Motor neuron (in vitro differentiated cells): Measurements from ENCODE around the gene SPEM1. TPM values are rescaled to one million over a fixed set of nuclear protein-coding genes. Genes with fewer than 3 reads are reported as not detected.

Experiments used
- ATAC-seq, 8 experiments: fragments of 200-7000 bp; cut with Tn5 transposase; replicated peaks in 6 of 8; 2 replicates each; pipeline ENCODE4 v1.8.0; 2021; ENCODE audit warnings: mild to moderate bottlenecking in 8 of 8, moderate library complexity in 8 of 8
- H3K27ac ChIP-seq, 2 donors: fragments of 250-450 bp; sonication (Bioruptor Pico); 2 replicates each; pipeline ENCODE4 v1.9.0; 2021; ENCODE audit warnings: antibody characterized with exemption in 2 of 2, mild to moderate bottlenecking in 2 of 2, moderate library complexity in 1 of 2
- H3K4me1 ChIP-seq, 2 donors: fragments of 250-450 bp; sonication (Bioruptor Pico); replicated peaks in 1 of 2; 2 replicates each; pipeline ENCODE4 v1.6.1; 2021; ENCODE audit warnings: antibody characterized with exemption in 2 of 2, mild to moderate bottlenecking in 2 of 2, moderate library complexity in 1 of 2
- H3K4me3 ChIP-seq, 5 donors: fragments of 250-450 bp; sonication (Bioruptor Pico); 2 replicates each; pipeline ENCODE4 v1.9.0; 2021; ENCODE audit warnings: antibody characterized with exemption in 5 of 5, mild to moderate bottlenecking in 5 of 5, moderate library complexity in 4 of 5
- WGBS, 10 experiments: fragments of 450-650 bp; shearing (Covaris generic); methylation state at CpG; one replicate each; pipeline ENCODE4 v1.0.0; 2022; 5-methylcytosine and 5-hydroxymethylcytosine counted together
- in situ Hi-C, 9 experiments: fragments of 400-800 bp; cut with MboI; loops; one replicate each; pipeline ENCODE4 v1.15.0; 2021; ENCODE audit warnings: low sequenced_read_pairs in 9 of 9, low pct_unique_long_range_greater_than_20kb in 2 of 9; ENCODE audit not compliant: unreplicated experiment in 9 of 9
- total RNA-seq, 8 experiments: library from RNA; unstranded; fragments of 300-600 nt; gene quantifications; 2 replicates each; pipeline versions ENCODE4 v1.2.3 to v1.2.4, GENCODE V29; 2022

The SPEM1 gene
- total RNA-seq, 8 experiments from 2014 or later = 1.00 TPM; not detected in 7

DNA sequence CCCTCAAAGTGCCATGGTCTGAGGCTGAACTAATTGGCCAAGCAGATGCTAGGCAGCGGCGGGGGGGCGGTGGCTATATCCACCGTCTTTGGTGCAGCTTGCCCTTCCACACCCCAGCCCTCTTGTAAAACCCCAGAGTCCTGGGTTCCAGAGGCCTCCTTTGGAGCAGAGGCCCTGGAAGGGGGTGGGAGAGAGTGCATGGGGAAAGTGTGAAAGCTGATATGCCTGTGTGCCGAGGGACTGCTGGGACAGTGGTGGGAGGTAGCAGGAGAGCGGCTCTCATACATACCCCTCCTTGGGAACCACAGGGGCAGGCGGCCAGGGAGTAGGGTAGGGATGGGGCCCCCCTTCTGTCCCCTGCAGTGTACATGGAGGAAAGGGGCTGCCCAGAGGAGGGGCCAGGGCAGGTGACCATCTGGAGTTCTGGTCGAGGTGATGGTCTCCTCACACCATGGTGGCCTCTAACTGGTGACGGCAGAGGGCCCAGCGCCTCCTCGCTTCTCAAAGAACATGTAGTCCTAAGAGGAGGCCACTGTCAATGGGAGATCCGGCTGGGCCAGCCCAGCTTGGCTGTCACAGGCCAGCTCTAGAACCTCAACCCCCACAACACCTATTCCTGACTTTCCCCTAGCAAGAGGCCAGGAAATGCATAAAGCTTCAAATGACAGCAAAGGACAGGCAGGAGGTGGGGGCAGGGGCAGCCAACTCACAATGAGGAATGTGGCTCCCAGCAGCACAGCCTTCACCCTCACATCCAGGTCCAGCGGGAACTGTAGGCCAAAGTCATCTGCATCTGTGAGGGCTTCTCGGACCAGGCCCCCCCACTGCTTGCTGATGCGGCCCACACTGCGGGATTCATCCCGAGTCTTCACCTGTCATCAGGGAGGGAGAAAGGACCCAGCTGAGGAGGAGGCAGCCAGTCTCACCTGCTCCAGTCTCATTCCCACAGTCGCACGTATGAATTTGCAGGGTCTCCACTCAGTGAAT, 29.9 kb upstream of the SPEM1 start:
- WGBS, 10 experiments = 55 to 100% (median 70%) methylated on average over 2 to 6 of the region's 19 CpGs; no CpG with 5 or more reads in 5 of the 10 experiments
- in situ Hi-C loops = no loop called here
- H3K27ac ChIP-seq = no peak overlapping the region

GRCh38 chr17:7391307-7391706, 28.8 kb upstream of the SPEM1 start:
- Histone ChIP-seq H3K4me1 (peaks cover 14 to 15% of the 10 kb centered on the region in 2 donors), H3K27ac (no peak overlapping the region), H3K4me3 (no peak overlapping the region)
- ATAC-seq = no peak
- 62 to 100% (median 85%) methylated on average over 2 of the region's 2 CpGs; no CpG with 5 or more reads in 5 of the 10 experiments for WGBS, 10 experiments
- in situ Hi-C loops = no loop called here

More for the DNA sequence above, 29.9 kb upstream of the SPEM1 start:
- Histone ChIP-seq H3K4me3 (no peak overlapping the region), H3K4me1 (peaks cover 11 to 12% of the 10 kb centered on the region in 2 donors)
- no peak for ATAC-seq

DNA sequence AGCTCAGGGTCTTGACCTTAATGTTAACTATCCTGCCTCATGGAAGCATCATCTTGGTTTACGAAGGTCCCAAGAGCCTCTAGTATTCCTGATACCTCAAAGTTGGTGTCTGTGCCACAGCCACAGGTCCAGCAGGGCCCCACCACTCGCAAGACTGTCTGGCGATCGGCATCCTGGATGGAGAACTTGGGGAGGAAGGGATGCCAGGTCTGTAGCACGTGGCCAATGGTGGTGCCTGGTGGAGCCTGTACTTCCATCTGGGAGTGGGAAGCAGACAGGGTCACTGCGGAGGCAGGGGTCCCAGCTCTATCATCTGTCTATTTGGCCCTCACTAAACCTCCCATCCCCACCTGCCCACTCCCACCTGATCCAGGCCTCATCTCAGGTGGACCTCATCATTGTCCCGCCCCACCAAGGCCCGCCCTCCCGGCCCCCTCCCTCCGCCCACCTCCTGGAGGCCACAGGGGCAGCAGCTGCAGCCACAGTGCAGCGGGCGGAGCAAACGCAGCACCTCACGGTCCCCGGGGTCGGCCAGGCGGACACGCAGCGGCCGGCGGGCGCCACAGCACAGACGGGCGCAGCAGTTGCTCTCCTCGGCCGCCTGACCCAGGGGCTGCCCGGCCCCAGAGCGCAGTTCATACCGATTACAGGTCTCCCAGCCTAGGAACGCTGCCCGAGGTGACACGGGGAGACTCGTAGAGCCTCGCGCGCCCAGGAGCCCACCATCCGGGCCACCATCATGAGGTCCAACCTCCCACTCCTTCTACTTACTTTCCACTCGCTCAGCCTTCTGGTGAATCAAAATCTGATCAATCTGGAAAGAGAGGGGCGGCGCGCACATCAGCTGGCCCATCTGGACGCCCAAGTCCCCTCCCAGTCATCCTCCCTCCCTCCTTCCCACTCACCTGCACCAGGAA, 27.2 kb upstream of the SPEM1 start:
- no peak for ATAC-seq
- H3K4me3 ChIP-seq = peak overlapping the region in 3 of 5 donors; percentile 42 to 56 (median 55)
- no peak overlapping the region for H3K27ac ChIP-seq
- H3K4me1 ChIP-seq = peaks cover 14 to 15% of the 10 kb centered on the region in 2 donors
- in situ Hi-C loops = no loop called here
- 60 to 100% (median 96%) methylated on average over 1 to 6 of the region's 42 CpGs; no CpG with 5 or more reads in 5 of the 10 experiments for WGBS, 10 experiments

GRCh38 chr17:7393613-7394451, 26.3 kb upstream of the SPEM1 start:
- ATAC-seq = peak; percentile 20 to 49 (median 33)
- H3K27ac ChIP-seq = peak overlapping the region; percentile 29 to 75
- in situ Hi-C loops = no loop called here

DNA sequence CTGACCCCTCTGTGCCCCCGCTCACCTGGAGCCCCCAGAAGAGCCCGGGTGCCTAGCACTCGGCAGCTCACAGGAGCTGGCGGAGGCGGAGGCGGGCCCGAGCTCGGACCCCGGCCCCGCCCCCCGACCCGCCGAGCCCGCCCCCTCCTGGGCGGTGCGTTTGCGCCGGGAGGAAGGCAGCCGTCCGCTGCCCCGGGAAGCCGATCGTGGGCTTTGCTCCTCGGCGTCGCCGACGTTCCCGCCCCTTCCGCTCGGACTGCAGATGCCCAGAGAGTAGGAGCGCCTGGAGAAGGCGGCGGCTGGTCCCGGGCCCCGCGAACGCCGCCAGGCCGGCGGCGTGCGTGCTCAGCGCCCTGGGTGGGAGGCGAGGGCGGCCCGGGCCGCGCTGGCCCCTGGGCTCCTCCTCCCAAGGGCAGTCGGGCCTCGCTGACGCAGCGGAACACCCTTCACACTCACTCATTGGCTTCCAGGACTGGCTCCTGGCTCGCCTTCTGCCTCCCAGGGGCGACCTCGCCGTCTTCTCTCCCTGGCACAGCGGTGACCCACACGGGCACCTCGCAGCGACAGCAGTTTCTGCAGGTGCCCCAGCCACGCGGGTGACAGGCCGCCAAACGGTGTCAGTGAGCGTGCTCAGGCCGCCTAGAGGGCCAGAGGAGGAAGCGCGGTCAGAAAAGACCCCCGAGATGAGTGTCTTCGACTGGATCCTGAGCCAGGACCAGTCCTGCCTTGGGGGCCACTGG, 25.5 kb upstream of the SPEM1 start, which contains the start of gene PLSCR3:
TSS of gene PLSCR3 (minus strand) at position 74 of the 740 bp plus-strand sequence. CDS start 415 bp downstream, outside the sequence.
- H3K4me1 ChIP-seq = peaks cover 14 to 15% of the 10 kb centered on the region in 2 donors
- peak within 1 kb of the TSS; percentile 75 to 80 for H3K27ac ChIP-seq
- in situ Hi-C loops = no loop called here
- 0 to 2% methylated on average over 2 to 18 of the region's 71 CpGs; no CpG with 5 or more reads in 8 of the 10 experiments for WGBS, 10 experiments
- H3K4me3 ChIP-seq = peak within 1 kb of the TSS; percentile 42 to 64 (median 55)
- ATAC-seq = peak; percentile 87 to 90 (median 89)

More at GRCh38 chr17:7393613-7394451, 26.3 kb upstream of the SPEM1 start:
- Histone ChIP-seq H3K4me1 (peaks cover 14 to 15% of the 10 kb centered on the region in 2 donors), H3K4me3 (peak overlapping the region; percentile 42 to 64 (median 55))
- whole genome bisulfite sequencing, 10 experiments = 0 to 9% methylated on average over 2 to 21 of the region's 48 CpGs; no CpG with 5 or more reads in 8 of the 10 experiments

- H3K4me1 ChIP-seq = peaks cover 14 to 15% of the 10 kb centered on the region in 2 donors
- no peak overlapping the region for H3K4me3 ChIP-seq
- 69 to 100% (median 83%) methylated on average over 1 to 3 of the region's 4 CpGs; no CpG with 5 or more reads in 6 of the 10 experiments for WGBS, 10 experiments
- no peak overlapping the region for H3K27ac ChIP-seq
- ATAC-seq = no peak
- in situ Hi-C loops = no loop called here
Observed at GRCh38 chr17:7396147-7396546, 24.0 kb upstream of the SPEM1 start.

DNA sequence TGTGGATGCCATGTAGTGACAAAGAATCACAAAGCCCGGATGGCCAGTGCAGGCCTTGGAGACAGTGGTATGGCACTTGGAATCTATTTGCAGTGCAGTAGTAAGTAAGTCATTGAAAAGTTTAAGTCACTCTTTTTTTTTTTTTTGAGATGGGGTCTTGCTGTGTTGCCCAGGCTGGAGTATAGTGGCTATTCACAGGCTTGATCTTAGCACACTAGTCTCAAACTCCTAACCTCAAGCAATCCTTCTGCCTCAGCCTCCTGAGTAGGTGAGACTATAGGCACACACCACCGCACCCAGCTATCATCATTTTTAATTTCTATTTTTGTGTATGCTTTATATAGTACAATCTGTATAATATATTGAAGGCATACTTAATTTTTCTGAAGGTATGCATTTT, 21.5 kb upstream of the SPEM1 start:
- WGBS, 10 experiments = 70 to 100% (median 100%) methylated on average over 1 to 2 of the region's 2 CpGs; no CpG with 5 or more reads in 5 of the 10 experiments
- no peak for ATAC-seq
- in situ Hi-C loops = no loop called here
- Histone ChIP-seq H3K4me1 (peaks cover 15 to 17% of the 10 kb centered on the region in 2 donors), H3K4me3 (no peak overlapping the region), H3K27ac (no peak overlapping the region)

GRCh38 chr17:7403043-7403726, 16.9 kb upstream of the SPEM1 start:
- peaks cover 19 to 22% of the 10 kb centered on the region in 2 donors for H3K4me1 ChIP-seq
- in situ Hi-C loops = no loop called here
- ATAC-seq = no peak
- H3K4me3 ChIP-seq = peak overlapping the region; percentile 59 to 88 (median 65)
- peak overlapping the region; percentile 74 to 81 for H3K27ac ChIP-seq
- WGBS, 10 experiments = 8 to 83% (median 47%) methylated on average over 1 to 7 of the region's 16 CpGs; no CpG with 5 or more reads in 3 of the 10 experiments

DNA sequence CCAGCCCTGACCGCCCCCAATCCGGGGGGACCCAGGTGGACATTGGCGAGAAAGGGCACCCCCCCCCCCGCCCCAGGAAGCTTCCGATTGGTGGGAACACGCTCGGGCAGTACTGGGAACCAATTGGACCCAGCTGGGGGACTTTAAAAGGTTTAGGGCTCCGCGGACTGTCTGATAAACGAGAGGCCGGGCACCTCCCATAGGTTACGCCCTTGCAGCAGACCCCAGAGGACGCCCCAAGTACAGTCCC, 16.5 kb upstream of the SPEM1 start:
- H3K4me3 ChIP-seq = peak overlapping the region; percentile 59 to 88 (median 65)
- in situ Hi-C loops = no loop called here
- peaks cover 19 to 22% of the 10 kb centered on the region in 2 donors for H3K4me1 ChIP-seq
- H3K27ac ChIP-seq = peak overlapping the region; percentile 74 to 81
- WGBS, 10 experiments = no CpG with 5 or more reads among the region's 13 CpGs
- peak in 3 of 8 experiments; percentile 26 to 38 (median 31) for ATAC-seq

DNA sequence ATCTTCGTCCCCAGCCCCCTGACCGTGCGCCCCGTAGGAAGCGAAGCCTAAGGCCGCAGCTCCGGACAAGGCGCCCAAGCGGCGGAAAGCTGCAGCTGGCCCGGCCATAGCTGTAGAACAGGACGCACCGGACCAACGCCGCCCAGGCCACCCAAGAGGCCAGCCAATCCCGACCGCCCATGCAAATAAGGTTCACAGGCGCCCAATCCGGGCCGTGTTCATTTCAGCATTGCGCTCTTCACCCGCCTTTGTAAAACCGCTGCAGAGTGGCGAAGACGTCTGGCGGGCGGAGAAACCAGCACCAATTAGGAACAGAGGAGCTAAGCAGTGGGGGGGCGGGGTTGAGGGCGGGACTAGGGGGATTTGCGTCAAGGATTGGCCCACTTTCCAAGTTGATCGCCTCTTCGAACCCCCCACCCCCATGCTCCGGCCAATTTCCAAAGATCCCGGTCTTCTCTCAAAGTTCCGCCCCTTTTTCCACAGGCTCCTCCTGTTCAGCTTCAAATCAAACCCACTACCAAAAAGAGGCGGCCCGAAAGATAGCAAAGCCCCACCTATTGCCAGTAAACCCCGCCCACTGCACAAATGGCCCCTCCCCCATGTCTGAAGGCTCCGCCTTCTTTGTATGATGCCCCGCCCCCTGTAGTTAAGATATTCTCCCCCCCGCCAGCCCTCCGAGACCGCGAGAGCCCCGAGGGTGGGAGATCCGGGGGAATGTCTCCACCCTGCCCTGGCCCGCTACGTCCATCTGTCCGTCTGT, 16.0 kb upstream of the SPEM1 start, which contains the start of gene TMEM256:
TSS of gene TMEM256 (minus strand) at position 121 of the 760 bp plus-strand sequence. CDS start at position 108, 13 bp downstream.
- Histone ChIP-seq H3K27ac (peak within 1 kb of the TSS; percentile 86 to 89), H3K4me3 (peak within 1 kb of the TSS; percentile 59 to 88 (median 65)), H3K4me1 (peaks cover 19 to 22% of the 10 kb centered on the region in 2 donors)
- WGBS, 10 experiments = 0% methylated on average over 1 to 3 of the region's 49 CpGs; no CpG with 5 or more reads in 7 of the 10 experiments
- in situ Hi-C loops = no loop called here
- peak; percentile 86 to 89 (median 87) for ATAC-seq
